ENCODE measurements around the gene AGBL5.

The AGBL5 gene

GRCh38 chr2:27013738-27014137, 37.7 kb upstream of the AGBL5 start:
- H3K27me3 Mint-ChIP-seq (ENCODE audit: low read depth, poor library complexity) = peaks cover 3% of the 10 kb centered on the region
- H3K36me3 Mint-ChIP-seq (ENCODE audit: low read depth) = peaks cover 33% of the 10 kb centered on the region
- no peak overlapping the region for H3K4me3 Mint-ChIP-seq
- peaks cover 10% of the 10 kb centered on the region for H3K4me1 Mint-ChIP-seq
- no peak for TF ChIP-seq CTCF (IDR thresholded peaks at IDR 0.05)
- no peak overlapping the region for H3K27ac Mint-ChIP-seq
- DNase-seq = no peak
- H3K9me3 Mint-ChIP-seq = peaks cover 7% of the 10 kb centered on the region

GRCh38 chr2:27014771-27015433, 36.6 kb upstream of the AGBL5 start:
- Mint-ChIP-seq H3K27me3 (ENCODE audit: low read depth, poor library complexity) (peaks cover 3% of the 10 kb centered on the region), H3K9me3 (peaks cover 7% of the 10 kb centered on the region), H3K4me1 (peaks cover 18% of the 10 kb centered on the region), H3K36me3 (ENCODE audit: low read depth) (peaks cover 33% of the 10 kb centered on the region), H3K27ac (no peak overlapping the region), H3K4me3 (no peak overlapping the region)
- no peak for DNase-seq
- TF ChIP-seq CTCF (IDR thresholded peaks at IDR 0.05) = no peak

- Mint-ChIP-seq H3K4me1 (peaks cover 37% of the 10 kb centered on the region), H3K9me3 (peaks cover 7% of the 10 kb centered on the region), H3K36me3 (ENCODE audit: low read depth) (peaks cover 28% of the 10 kb centered on the region), H3K27ac (no peak overlapping the region), H3K4me3 (no peak overlapping the region), H3K27me3 (ENCODE audit: low read depth, poor library complexity) (no peaks in the 10 kb centered on the region)
- DNase-seq = peak; percentile 60
- peak; percentile 62 for TF ChIP-seq CTCF (IDR thresholded peaks at IDR 0.05)
Measured at GRCh38 chr2:27016801-27017325, 34.6 kb upstream of the AGBL5 start.

GRCh38 chr2:27018142-27018541, 33.3 kb upstream of the AGBL5 start:
- H3K36me3 Mint-ChIP-seq (ENCODE audit: low read depth) = peaks cover 28% of the 10 kb centered on the region
- no peak overlapping the region for H3K4me3 Mint-ChIP-seq
- no peaks in the 10 kb centered on the region for H3K27me3 Mint-ChIP-seq (ENCODE audit: low read depth, poor library complexity)
- H3K9me3 Mint-ChIP-seq = no peaks in the 10 kb centered on the region
- TF ChIP-seq CTCF (IDR thresholded peaks at IDR 0.05) = no peak
- H3K27ac Mint-ChIP-seq = no peak overlapping the region
- peaks cover 42% of the 10 kb centered on the region for H3K4me1 Mint-ChIP-seq
- DNase-seq = no peak

GRCh38 chr2:27019459-27019858, 32.0 kb upstream of the AGBL5 start:
- DNase-seq = no peak
- H3K27ac Mint-ChIP-seq = no peak overlapping the region
- no peaks in the 10 kb centered on the region for H3K27me3 Mint-ChIP-seq (ENCODE audit: low read depth, poor library complexity)
- H3K9me3 Mint-ChIP-seq = no peaks in the 10 kb centered on the region
- peaks cover 16% of the 10 kb centered on the region for H3K36me3 Mint-ChIP-seq (ENCODE audit: low read depth)
- H3K4me3 Mint-ChIP-seq = no peak overlapping the region
- TF ChIP-seq CTCF (IDR thresholded peaks at IDR 0.05) = no peak
- peaks cover 42% of the 10 kb centered on the region for H3K4me1 Mint-ChIP-seq
